Upper lobe of left lung (tissue), 4 donors: ENCODE measurements around the gene MACROD2.

Experiments
- POLR2A ChIP-seq, 4 donors: fragments of 450-650 bp; IDR thresholded peaks; one replicate each; pipeline ENCODE4 v1.5.1; 2016 to 2017; ENCODE audit warnings: antibody characterized with exemption in 4 of 4, mild to moderate bottlenecking in 2 of 4
- POLR2AphosphoS5 ChIP-seq, 2 donors: sonication (generic); formaldehyde crosslinking; IDR thresholded peaks; one replicate each; pipeline ENCODE4 v1.5.1; 2017; ENCODE audit warnings: antibody characterized with exemption in 2 of 2
- TF ChIP-seq, protein P1 (sequence below), 6 experiments: fragments of 450-650 bp in 4 of 6; fragments of 200-600 bp in 2 of 6; sonication (generic) in 2 of 6; IDR thresholded peaks; one replicate each; pipeline ENCODE4 v1.5.1; 2016 to 2019; ENCODE audit warnings: antibody characterized with exemption in 6 of 6

DNA sequence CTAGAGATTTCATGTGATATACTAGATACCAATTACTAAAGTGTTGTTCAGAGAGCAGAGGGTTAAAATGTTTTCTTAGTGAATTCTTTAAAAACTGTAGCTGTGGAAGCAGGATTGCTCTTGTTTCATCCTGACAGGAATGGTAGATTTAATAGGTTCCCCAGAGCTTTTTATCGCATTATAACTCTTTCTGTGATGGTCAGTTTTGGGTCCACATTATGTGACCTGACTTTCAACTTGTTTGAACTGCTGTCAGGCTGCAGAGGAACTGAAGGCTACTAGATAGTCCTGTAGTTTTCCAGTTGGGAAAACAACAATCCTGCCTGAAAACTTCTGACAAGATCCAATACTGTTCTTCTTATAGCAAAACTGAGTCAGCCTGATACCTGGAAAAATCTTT, 671.4 kb downstream of the MACROD2 start:
- TF ChIP-seq POLR2A (IDR thresholded peaks at IDR 0.05) (no peak), POLR2AphosphoS5 (IDR thresholded peaks at IDR 0.05) (no peak)
- TF ChIP-seq, protein P1, sequence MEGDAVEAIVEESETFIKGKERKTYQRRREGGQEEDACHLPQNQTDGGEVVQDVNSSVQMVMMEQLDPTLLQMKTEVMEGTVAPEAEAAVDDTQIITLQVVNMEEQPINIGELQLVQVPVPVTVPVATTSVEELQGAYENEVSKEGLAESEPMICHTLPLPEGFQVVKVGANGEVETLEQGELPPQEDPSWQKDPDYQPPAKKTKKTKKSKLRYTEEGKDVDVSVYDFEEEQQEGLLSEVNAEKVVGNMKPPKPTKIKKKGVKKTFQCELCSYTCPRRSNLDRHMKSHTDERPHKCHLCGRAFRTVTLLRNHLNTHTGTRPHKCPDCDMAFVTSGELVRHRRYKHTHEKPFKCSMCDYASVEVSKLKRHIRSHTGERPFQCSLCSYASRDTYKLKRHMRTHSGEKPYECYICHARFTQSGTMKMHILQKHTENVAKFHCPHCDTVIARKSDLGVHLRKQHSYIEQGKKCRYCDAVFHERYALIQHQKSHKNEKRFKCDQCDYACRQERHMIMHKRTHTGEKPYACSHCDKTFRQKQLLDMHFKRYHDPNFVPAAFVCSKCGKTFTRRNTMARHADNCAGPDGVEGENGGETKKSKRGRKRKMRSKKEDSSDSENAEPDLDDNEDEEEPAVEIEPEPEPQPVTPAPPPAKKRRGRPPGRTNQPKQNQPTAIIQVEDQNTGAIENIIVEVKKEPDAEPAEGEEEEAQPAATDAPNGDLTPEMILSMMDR (IDR thresholded peaks at IDR 0.05): no peak
